SK-N-SH (cell line): ENCODE data around the gene TNFAIP8L1. TPM values are rescaled to one million over a fixed set of nuclear protein-coding genes. Genes with fewer than 3 reads are reported as not detected.

Experiments used
- CTCF ChIA-PET: fragments of 300-600, 350-600 bp; formaldehyde crosslinking; extraction: SDS; loops from one replicate; lab custom pipeline; 2021; lab: Yijun Ruan, JAX
- POLR2A ChIA-PET: fragments of 350-600 bp; sonication (Branson Sonifier 250); formaldehyde crosslinking; extraction: SDS; loops from one replicate; lab custom pipeline; 2020; ENCODE audit warnings: antibody characterized with exemption, inconsistent platforms; lab: Yijun Ruan, JAX
- DNase-seq: peaks from one replicate; pipeline ENCODE4 v3.0.0; 2012
- H2AFZ ChIP-seq: fragments of 200-600 bp; sonication (generic); 2 replicates; pipeline ENCODE4 v1.8.1; 2016; ENCODE audit warnings: antibody characterized with exemption, mild to moderate bottlenecking, low read depth
- H3F3A ChIP-seq: fragments of 200-600 bp; sonication (generic); replicated peaks from 2 replicates; pipeline ENCODE3; 2016; ENCODE audit warnings: antibody characterized with exemption, mild to moderate bottlenecking; ENCODE audit not compliant: insufficient read depth
- H3K27ac ChIP-seq, 2 experiments: fragments of 200-500 bp in 1 of 2; fragments of 200-600 bp in 1 of 2; sonication (Bioruptor generic) in 1 of 2; sonication (generic), shearing (Covaris generic) in 1 of 2; 2 replicates each; pipeline versions ENCODE4 v1.5.1 to v1.6.1; 2014 to 2016; ENCODE audit warnings: low read depth in 2 of 2, inconsistent platforms in 1 of 2, low read length in 1 of 2, mild to moderate bottlenecking in 1 of 2, mixed read lengths in 1 of 2
- H3K27me3 ChIP-seq: fragments of 200-600 bp; sonication (generic), shearing (Covaris generic); 2 replicates; pipeline ENCODE4 v1.6.1; 2016; ENCODE audit warnings: mixed run types; ENCODE audit not compliant: insufficient read depth
- H3K36me3 ChIP-seq, 2 experiments: fragments of 200-500 bp in 1 of 2; fragments of 200-600 bp in 1 of 2; sonication (Bioruptor generic) in 1 of 2; sonication (generic) in 1 of 2; replicated peaks in 1 of 2; 2 replicates each; pipeline versions ENCODE3 to v1.5.1; 2014 to 2016; ENCODE audit warnings: low read length in 1 of 2, mild to moderate bottlenecking in 1 of 2; ENCODE audit not compliant: insufficient read depth in 2 of 2, control insufficient read depth in 1 of 2
- H3K4me1 ChIP-seq, 2 experiments: fragments of 200-500 bp in 1 of 2; fragments of 200-600 bp in 1 of 2; sonication (Bioruptor generic) in 1 of 2; sonication (generic), shearing (Covaris generic) in 1 of 2; 2 replicates each; pipeline versions ENCODE4 v1.5.1 to v1.6.1; 2014 to 2016; ENCODE audit warnings: low read depth in 1 of 2, low read length in 1 of 2, mixed run types in 1 of 2; ENCODE audit not compliant: insufficient read depth in 2 of 2, control insufficient read depth in 1 of 2
- H3K4me2 ChIP-seq: fragments of 200-600 bp; sonication (generic), shearing (Covaris generic); 2 replicates; pipeline ENCODE4 v1.6.1; 2017; ENCODE audit warnings: mixed run types
- H3K4me3 ChIP-seq, 2 experiments: fragments of 200-500 bp in 1 of 2; fragments of 200-600 bp in 1 of 2; sonication (Bioruptor generic) in 1 of 2; sonication (generic), shearing (Covaris generic) in 1 of 2; 2 replicates each; pipeline versions ENCODE4 v1.5.1 to v1.8.1; 2014 to 2016; ENCODE audit warnings: low read depth in 2 of 2, inconsistent platforms in 1 of 2, low read length in 1 of 2, mild to moderate bottlenecking in 1 of 2, mixed read lengths in 1 of 2, moderate library complexity in 1 of 2
- H3K79me2 ChIP-seq: fragments of 200-600 bp; sonication (generic); 2 replicates; pipeline ENCODE4 v1.8.1; 2017; ENCODE audit warnings: mild to moderate bottlenecking; ENCODE audit not compliant: insufficient read depth
- H3K9ac ChIP-seq: fragments of 200-600 bp; sonication (generic); 2 replicates; pipeline ENCODE4 v1.6.1; 2017; ENCODE audit warnings: mixed run types
- H3K9me2 ChIP-seq: fragments of 200-600 bp; sonication (generic); 2 replicates; pipeline ENCODE4 v1.6.1; 2017; ENCODE audit warnings: mixed run types
- H3K9me3 ChIP-seq: fragments of 200-600 bp; sonication (generic); 2 replicates; pipeline ENCODE4 v1.6.1; 2017; ENCODE audit warnings: mixed run types, mild to moderate bottlenecking, moderate library complexity
- H4K20me1 ChIP-seq: fragments of 200-600 bp; sonication (generic); 2 replicates; pipeline ENCODE4 v1.6.1; 2017; ENCODE audit warnings: mild to moderate bottlenecking, mixed run types; ENCODE audit not compliant: insufficient read depth
- CTCF ChIP-seq: fragments of 200-600 bp; sonication (generic); IDR thresholded peaks from 2 replicates; pipeline ENCODE4 v1.6.1; 2017; ENCODE audit warnings: antibody characterized with exemption, mild to moderate bottlenecking, moderate library complexity
- ELF1 ChIP-seq: IDR thresholded peaks from 2 replicates; pipeline ENCODE4 v1.4.0; 2012
- EP300 ChIP-seq, 2 experiments: IDR thresholded peaks; 2 replicates each; pipeline versions ENCODE4 v1.4.0 to v1.6.1; 2012; ENCODE audit warnings: borderline replicate concordance in 1 of 2, low read depth in 1 of 2, low read length in 1 of 2
- EZH2phosphoT487 ChIP-seq: fragments of 200-600 bp; sonication (generic); IDR thresholded peaks from 2 replicates; pipeline ENCODE4 v1.6.1; 2017; ENCODE audit warnings: low read depth, mixed run types, mild to moderate bottlenecking, antibody characterized with exemption, moderate library complexity, borderline replicate concordance
- FOXM1 ChIP-seq: IDR thresholded peaks from 2 replicates; pipeline ENCODE4 v1.4.0; 2012; ENCODE audit warnings: low read depth, mild to moderate bottlenecking
- GABPA ChIP-seq: IDR thresholded peaks from 2 replicates; pipeline ENCODE4 v1.4.0; 2012; ENCODE audit warnings: low read depth, mild to moderate bottlenecking
- GATA2 ChIP-seq: sonication (generic); formaldehyde crosslinking; IDR thresholded peaks from 2 replicates; pipeline ENCODE4 v1.5.0; 2020; ENCODE audit warnings: mild to moderate bottlenecking, missing genetic modification reagents
- MAX ChIP-seq: IDR thresholded peaks from 2 replicates; pipeline ENCODE4 v1.4.0; 2012; ENCODE audit warnings: low read depth
- MXI1 ChIP-seq: IDR thresholded peaks from 2 replicates; pipeline ENCODE4 v1.6.1; 2012; ENCODE audit warnings: mild to moderate bottlenecking, low read depth, low read length, improper control_type of control experiment
- NFIC ChIP-seq: IDR thresholded peaks from 2 replicates; pipeline ENCODE4 v1.4.0; 2012; ENCODE audit warnings: borderline replicate concordance
- NRF1 ChIP-seq: IDR thresholded peaks from 2 replicates; pipeline ENCODE4 v1.6.1; 2012; ENCODE audit warnings: low read depth, mild to moderate bottlenecking, low read length
- TEAD4 ChIP-seq: IDR thresholded peaks from 2 replicates; pipeline ENCODE4 v1.4.0; 2012; ENCODE audit warnings: mild to moderate bottlenecking, borderline replicate concordance; ENCODE audit not compliant: insufficient read depth
- YY1 ChIP-seq: IDR thresholded peaks from 2 replicates; pipeline ENCODE4 v1.4.0; 2012; ENCODE audit warnings: low read depth, mild to moderate bottlenecking
- ZBTB33 ChIP-seq: IDR thresholded peaks from 2 replicates; pipeline ENCODE4 v1.4.0; 2012; ENCODE audit warnings: low read depth, borderline replicate concordance
- WGBS: methylation state at CpG from one replicate; pipeline ENCODE4 v1.1.6; 2017; ENCODE audit warnings: low lambda C conversion rate; 5-methylcytosine and 5-hydroxymethylcytosine counted together
- polyA plus RNA-seq, 3 experiments: library from polyadenylated mRNA; depleted of rRNA; stranded (reverse); fragments of >200 nt; gene quantifications; 2 replicates each; pipeline ENCODE4 v1.2.3, GENCODE V29; 2012

Gene TNFAIP8L1
- polyA plus RNA-seq, 1 of the 3 experiments (the other 2 are of a cell fraction), result 6.4 TPM

GRCh38 chr19:4642625-4643024 lies 3.3 kb downstream of the TNFAIP8L1 start:
- H3K36me3 ChIP-seq, result no peaks in the 10 kb centered on the region
- no peaks in the 10 kb centered on the region for H3K27me3 ChIP-seq
- no peaks in the 10 kb centered on the region for H3K9me2 ChIP-seq
- H3K79me2 ChIP-seq, result peaks cover 25% of the 10 kb centered on the region
- no peak overlapping the region for H3K9ac ChIP-seq
- H3K4me2 ChIP-seq, result no peak overlapping the region
- no peaks in the 10 kb centered on the region for H4K20me1 ChIP-seq
- H3K27ac ChIP-seq, result no peak overlapping the region
- no peak overlapping the region for H3K4me3 ChIP-seq
- 80% methylated on average over 6 of the region's 6 CpGs for WGBS
- no peaks in the 10 kb centered on the region for H3K9me3 ChIP-seq
- ChIA-PET POLR2A (no interaction called here), CTCF (interaction anchor here (0.6 kb wide), 1 partner anchor 87 kb away, joined by 3 read pairs; no protein-coding TSS in a partner anchor)
- peaks cover 3 to 12% of the 10 kb centered on the region in 2 experiments; a peak in 1 of 4 replicates for H3K4me1 ChIP-seq
- H3F3A ChIP-seq, result peaks cover 7% of the 10 kb centered on the region
- DNase-seq, result no peak
- TF ChIP-seq FOXM1 (no peak), YY1 (no peak), GABPA (no peak), MAX (no peak), NFIC (no peak)
- H2AFZ ChIP-seq, result no peak overlapping the region

GRCh38 chr19:4645718-4646117 lies 6.4 kb downstream of the TNFAIP8L1 start:
- Histone ChIP-seq H2AFZ (no peak overlapping the region), H3K27me3 (no peaks in the 10 kb centered on the region), H3F3A (no peaks in the 10 kb centered on the region), H3K9me3 (no peaks in the 10 kb centered on the region), H3K36me3 (no peaks in the 10 kb centered on the region), H3K9me2 (no peaks in the 10 kb centered on the region), H4K20me1 (0 out of 2 replicates have a peak, but pooled peaks cover 3% of the 10 kb centered on the region), H3K4me1 (peaks cover 0 to under 1% of the 10 kb centered on the region in 2 experiments; a peak in 1 of 4 replicates), H3K9ac (no peak overlapping the region), H3K79me2 (peaks cover 20% of the 10 kb centered on the region), H3K4me2 (no peak overlapping the region), H3K27ac (no peak overlapping the region), H3K4me3 (no peak overlapping the region)
- WGBS, result 89% methylated on average over 3 of the region's 4 CpGs
- TF ChIP-seq CTCF, result no peak
- TF ChIP-seq GABPA, result no peak
- TF ChIP-seq TEAD4, result no peak
- TF ChIP-seq ZBTB33, result no peak
- TF ChIP-seq EZH2phosphoT487, result no peak
- no peak for TF ChIP-seq YY1
- TF ChIP-seq ELF1, result no peak
- TF ChIP-seq MXI1, result no peak
- no peak for TF ChIP-seq NRF1
- TF ChIP-seq GATA2 (CRISPR knock-in tag), result no peak
- TF ChIP-seq EP300 (IDR thresholded peaks at IDR 0.05; ENCODE audit: borderline replicate concordance in 1 of 2, low read depth in 1 of 2, low read length in 1 of 2), result no peak
- no peak for DNase-seq
- CTCF ChIA-PET, result interaction anchor here (1.1 to 1.6 kb wide), 3 partner anchors 10 to 39 kb away, joined by 3 to 4 read pairs (median 3); no protein-coding TSS in a partner anchor
- POLR2A ChIA-PET, result no interaction called here
